UCSD-AML1 (cell line): ENCODE measurements around the gene EPHA6.
"Not testable (repeated sequence)": the region's sequence is repeated elsewhere in the genome, so short reads cannot be mapped to it uniquely, and the experiment has no call there.

Experiments
- DNase-seq: peaks from one replicate; lab custom pipeline; 2025; ENCODE audit not compliant: unreplicated experiment; lab: John Stamatoyannopoulos, UW

Gene EPHA6

DNA sequence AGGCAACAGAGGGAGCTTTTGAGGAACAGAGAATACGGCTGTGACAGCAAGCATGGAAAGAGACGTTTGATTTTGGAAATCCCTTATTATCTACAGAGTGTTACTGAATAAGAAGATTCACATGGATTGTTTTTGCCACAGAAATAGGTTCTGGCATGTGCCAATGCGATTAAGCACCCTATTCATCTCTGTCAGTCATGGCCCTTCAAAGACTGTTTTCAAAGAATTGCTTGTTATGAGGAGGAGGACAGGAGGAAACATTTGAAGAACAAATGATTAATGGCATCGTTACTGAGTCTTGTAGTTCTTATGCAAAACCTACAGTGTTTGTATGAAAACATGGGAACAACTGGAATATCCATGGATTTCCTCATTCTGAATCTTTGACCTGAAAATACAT lies 86.2 kb downstream of the EPHA6 start:
- DNase-seq: no peak

GRCh38 chr3:96915445-96915844 lies 101.1 kb downstream of the EPHA6 start:
- no peak for DNase-seq

GRCh38 chr3:96931119-96931862 lies 116.9 kb downstream of the EPHA6 start:
- no peak for DNase-seq

GRCh38 chr3:96942131-96942530 lies 127.7 kb downstream of the EPHA6 start:
- not testable (repeated sequence) for DNase-seq

GRCh38 chr3:96958856-96959255 lies 144.5 kb downstream of the EPHA6 start:
- DNase-seq: no peak

- no peak for DNase-seq
Measured at GRCh38 chr3:96959474-96959873, 145.1 kb downstream of the EPHA6 start.

DNA sequence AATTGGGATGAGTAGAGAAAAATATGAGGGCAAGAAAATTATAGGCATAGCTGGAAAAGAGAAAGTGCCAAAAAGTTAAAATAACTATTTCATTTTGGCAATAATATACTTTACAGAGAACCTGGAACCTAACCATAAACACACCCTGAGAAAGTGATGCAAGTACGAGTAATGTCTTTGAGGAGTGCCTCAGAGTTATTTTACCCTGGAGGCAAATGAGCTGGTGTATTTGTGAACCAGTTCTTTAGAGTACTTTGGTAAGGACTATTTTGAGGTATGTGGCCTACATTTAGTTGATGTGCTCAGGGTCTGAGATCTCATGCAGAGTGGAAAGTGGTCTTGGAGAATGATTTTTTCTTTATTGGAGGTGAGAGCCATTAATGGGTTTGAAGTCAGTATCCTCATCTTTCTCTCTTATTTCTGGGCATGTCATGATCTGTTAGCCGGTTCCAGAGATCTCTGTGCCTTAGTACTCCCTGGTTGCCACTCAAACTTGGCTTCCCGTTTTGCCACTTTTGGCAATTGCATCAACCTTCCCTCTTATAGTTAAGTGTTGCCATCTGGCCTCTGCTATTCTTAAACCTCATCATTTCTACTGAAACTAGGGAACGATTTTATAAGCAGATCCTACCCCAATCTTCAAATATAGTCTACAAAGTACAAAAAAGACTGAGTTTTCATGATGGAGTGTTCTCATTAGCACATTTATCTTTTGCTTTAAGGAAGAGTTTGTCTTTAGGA lies 145.7 kb downstream of the EPHA6 start:
- DNase-seq: no peak

- no peak for DNase-seq
Measured at GRCh38 chr3:96960661-96961330, 146.4 kb downstream of the EPHA6 start.

- no peak for DNase-seq
Measured at GRCh38 chr3:96961576-96961975, 147.2 kb downstream of the EPHA6 start.

GRCh38 chr3:96966181-96966929 lies 152.0 kb downstream of the EPHA6 start:
- no peak for DNase-seq

DNA sequence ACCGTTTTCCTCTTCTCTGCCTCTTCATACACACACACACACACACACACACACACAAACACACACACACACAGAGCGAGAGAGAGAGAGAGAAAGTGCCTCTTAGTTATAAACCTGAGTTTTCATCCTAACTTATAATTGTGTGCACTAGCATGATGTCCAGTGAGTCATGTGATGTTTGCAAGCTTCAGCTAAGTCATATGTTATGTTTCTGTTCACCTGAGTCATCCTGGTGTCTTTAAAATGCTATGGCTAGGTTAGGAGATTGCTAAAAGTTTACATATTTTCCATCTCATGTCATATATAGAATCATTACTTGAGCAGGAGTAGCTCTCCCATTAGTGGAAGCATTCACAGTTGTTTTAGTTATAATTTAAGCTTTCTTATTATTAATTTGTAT lies 155.8 kb downstream of the EPHA6 start:
- DNase-seq: no peak

DNA sequence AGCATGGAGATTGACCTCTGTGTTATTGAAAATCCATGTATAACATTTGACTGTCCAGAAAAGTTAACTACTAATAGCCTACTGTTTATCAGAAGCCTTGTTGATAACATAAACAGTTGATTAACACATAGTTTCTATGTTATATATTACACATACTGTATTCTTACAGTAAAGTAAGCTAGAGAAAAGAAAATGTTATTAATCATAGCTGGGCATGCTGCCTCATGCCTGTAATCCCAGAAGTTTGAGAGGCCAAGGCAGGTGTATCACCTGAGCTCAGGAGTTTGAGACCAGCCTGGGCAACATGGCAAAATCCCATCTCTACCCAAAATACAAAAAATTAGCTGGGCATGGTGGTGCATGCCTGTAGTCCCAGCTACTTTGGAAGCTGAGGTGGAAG lies 163.3 kb downstream of the EPHA6 start:
- DNase-seq: no peak

DNA sequence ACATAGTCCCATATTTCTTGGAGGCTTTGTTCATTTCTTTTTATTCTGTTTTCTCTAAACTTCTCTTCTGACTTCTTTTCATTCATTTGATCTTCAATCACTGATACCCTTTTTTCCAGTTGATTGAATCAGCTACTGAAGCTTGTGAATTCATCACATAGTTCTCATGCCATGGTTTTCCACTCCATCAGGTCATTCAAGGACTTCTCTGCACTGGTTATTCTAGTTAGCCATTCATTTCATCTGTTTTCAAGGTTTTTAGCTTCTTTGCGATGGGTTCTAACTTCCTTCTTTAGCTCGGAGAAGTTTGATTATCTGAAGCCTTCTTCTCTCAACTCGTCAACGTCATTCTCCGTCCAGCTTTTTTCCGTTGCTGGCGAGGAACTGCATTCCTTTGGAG lies 169.3 kb downstream of the EPHA6 start:
- DNase-seq: not testable (repeated sequence)

DNA sequence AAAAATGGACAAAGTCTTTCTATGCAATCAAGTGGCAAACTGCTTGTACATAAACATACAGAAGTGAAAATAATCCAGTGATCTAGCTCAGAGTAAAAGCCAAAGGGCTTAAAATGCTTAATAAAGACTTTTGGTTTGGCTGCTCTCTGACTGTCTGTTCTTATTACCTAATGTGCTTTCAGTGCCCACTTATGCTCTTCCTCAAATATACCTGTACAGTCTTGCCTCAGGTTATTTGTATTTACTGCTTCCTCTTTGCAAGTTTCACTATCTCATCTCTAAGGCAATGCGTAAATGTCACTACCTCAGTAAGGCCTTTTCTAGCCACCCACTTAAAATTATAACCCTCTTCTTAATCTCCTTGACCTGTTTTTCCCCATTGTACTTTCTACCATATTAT lies 171.8 kb downstream of the EPHA6 start:
- no peak for DNase-seq

- no peak for DNase-seq
Measured at GRCh38 chr3:96991231-96991630, 176.8 kb downstream of the EPHA6 start.

DNA sequence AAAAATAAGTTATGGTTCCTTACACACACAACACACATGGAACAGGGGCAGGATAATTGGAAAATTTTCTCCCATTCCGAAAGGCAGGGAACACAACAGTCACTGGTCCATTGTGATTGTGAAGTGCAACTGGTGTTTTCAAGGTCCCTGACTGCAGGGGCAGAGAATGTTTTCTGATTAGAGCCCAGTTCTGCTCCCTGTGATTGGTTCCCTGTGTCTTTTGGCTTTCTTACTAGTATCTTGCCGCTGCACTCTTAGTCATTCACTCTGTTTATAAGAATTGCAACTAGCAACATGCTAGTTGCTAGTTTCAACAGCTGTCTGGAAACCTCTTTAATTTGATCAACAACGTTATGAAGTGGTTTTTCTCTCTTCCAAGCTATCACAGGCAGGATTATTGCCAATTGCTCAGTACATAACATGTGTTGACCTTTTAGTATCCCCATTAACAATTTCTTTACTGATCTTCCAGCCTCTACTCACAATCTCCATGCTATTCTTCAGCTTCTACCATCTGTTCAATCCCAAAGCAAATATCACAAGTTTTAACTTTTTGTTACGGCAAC lies 177.5 kb downstream of the EPHA6 start:
- DNase-seq: no peak

DNA sequence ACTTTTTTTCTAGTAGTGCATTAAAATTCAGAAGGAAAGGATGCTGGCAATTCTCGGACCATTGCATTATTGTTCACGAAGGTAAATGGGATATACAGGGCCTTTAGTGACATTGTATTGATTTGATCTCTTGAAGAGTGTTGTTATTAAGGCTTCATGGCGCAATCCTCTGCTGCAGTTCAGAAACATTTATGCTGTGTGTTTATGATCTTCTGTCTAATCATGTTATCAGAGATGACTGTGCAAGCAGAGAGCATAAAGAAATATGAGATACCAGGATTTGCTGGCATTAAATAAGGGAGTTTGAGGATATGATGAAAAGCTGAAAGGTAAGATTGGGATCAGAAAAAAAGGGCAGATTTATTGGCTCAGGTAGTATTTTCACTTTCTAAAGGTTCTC lies 180.6 kb downstream of the EPHA6 start:
- DNase-seq: no peak

DNA sequence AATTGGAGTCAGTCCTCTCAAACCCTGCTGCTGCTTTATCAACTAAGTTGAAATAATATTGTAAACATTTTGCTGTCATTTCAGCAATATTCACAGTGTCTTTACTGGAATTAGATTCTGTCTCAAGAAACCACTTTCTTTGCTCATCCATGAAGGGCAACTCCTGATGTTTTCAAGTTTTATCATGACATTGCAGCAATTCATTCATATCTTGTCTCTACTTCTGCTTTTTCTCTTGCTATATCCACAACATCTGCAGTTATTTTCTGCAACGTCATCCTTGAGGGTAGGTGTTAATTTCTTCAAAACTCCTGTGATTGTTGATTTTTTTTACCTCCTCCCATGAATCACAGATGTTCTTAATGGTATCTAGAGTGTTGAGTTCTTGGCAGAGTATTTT lies 181.6 kb downstream of the EPHA6 start:
- DNase-seq: no peak

- DNase-seq: no peak
Measured at GRCh38 chr3:97001611-97002010, 187.2 kb downstream of the EPHA6 start.

DNA sequence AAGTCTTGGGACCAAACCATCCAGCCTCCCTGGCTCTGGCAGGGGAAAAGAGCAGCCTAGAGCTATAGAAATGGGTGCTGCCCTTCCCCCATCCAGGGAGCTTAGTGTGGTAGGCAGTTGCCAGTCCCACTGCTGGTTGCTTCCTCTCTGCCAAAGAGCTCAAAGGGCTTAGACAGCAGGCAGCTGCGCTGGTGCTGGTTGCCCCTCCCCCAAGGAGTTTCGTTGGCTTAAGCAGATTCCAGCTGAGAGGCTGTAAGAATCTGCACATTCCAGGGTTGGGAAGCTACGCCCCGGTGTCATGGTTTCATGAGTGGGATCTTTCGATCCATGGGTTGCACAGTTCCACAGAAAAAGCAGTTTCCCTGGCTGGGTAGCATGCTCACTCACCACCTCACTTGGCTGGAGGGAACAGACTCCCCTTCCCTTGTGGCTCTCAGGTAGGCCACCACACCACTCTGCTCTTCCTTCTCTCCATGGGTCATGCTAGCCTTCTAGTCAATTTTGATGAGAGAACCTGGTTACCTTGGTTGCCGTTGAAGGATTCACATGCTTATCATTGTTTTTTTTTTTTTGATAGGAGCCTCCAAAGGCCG lies 195.1 kb downstream of the EPHA6 start:
- DNase-seq: no peak
